T follicular helper cell (primary cell): ENCODE measurements around the gene TMEM255B.
"Not testable (repeated sequence)": the region's sequence is repeated elsewhere in the genome, so short reads cannot be mapped to it uniquely, and the experiment has no call there.

ENCODE experiments used
- DNase-seq: peaks from one replicate; pipeline ENCODE4 v3.0.0-alpha.2; 2020; ENCODE audit warnings: low read depth

Gene TMEM255B

GRCh38 chr13:113817860-113818691 is 59.0 kb downstream of the TMEM255B start:
- no peak for DNase-seq

GRCh38 chr13:113818700-113819295 is 59.8 kb downstream of the TMEM255B start:
- DNase-seq, result no peak

- DNase-seq, result no peak
These were observed 60.3 kb downstream of the TMEM255B start for GRCh38 chr13:113819341-113819730.

- no peak for DNase-seq
These were observed 61.0 kb downstream of the TMEM255B start for GRCh38 chr13:113819731-113820715.

GRCh38 chr13:113820813-113821651 is 62.0 kb downstream of the TMEM255B start:
- DNase-seq, result no peak

- DNase-seq, result no peak
These were observed 62.8 kb downstream of the TMEM255B start for GRCh38 chr13:113821847-113822246.

GRCh38 chr13:113822266-113822665 is 63.2 kb downstream of the TMEM255B start:
- no peak for DNase-seq

GRCh38 chr13:113822956-113823744 is 64.1 kb downstream of the TMEM255B start:
- no peak for DNase-seq

- DNase-seq, result no peak
These were observed 64.7 kb downstream of the TMEM255B start for GRCh38 chr13:113823771-113824170.

- DNase-seq, result no peak
These were observed 66.8 kb downstream of the TMEM255B start for GRCh38 chr13:113825841-113826240.

- not testable (repeated sequence) for DNase-seq
These were observed 67.4 kb downstream of the TMEM255B start for GRCh38 chr13:113826446-113826845.

- DNase-seq, result no peak
These were observed 68.0 kb downstream of the TMEM255B start for GRCh38 chr13:113827021-113827420.

- DNase-seq, result no peak
These were observed 69.3 kb downstream of the TMEM255B start for GRCh38 chr13:113828282-113828825.

GRCh38 chr13:113830426-113830950 is 71.5 kb downstream of the TMEM255B start:
- DNase-seq, result not testable (repeated sequence)

- no peak for DNase-seq
These were observed 72.0 kb downstream of the TMEM255B start for GRCh38 chr13:113831061-113831460.

- DNase-seq, result no peak
These were observed 73.2 kb downstream of the TMEM255B start for GRCh38 chr13:113832205-113832604.

GRCh38 chr13:113832631-113833030 is 73.6 kb downstream of the TMEM255B start:
- no peak for DNase-seq

GRCh38 chr13:113833111-113833830 is 74.2 kb downstream of the TMEM255B start:
- DNase-seq, result no peak

- DNase-seq, result not testable (repeated sequence)
These were observed 75.0 kb downstream of the TMEM255B start for GRCh38 chr13:113834006-113834405.
